HL-60/S4 treated with retinoic acid at 250 ng/mL for 4 days and 3 days (cell line): Measurements from ENCODE around the gene NRCAM.

Source experiments
- in situ Hi-C: fragments of 300-500 bp; cut with MboI; formaldehyde crosslinking; loops from 2 replicates; pipeline ENCODE4 v1.7.0; 2022; ENCODE audit warnings: low sequenced_read_pairs

Gene NRCAM

GRCh38 chr7:108142180-108142579 lies 314.1 kb downstream of the NRCAM start:
- in situ Hi-C loops = no loop called here

GRCh38 chr7:108140671-108141070 lies 315.6 kb downstream of the NRCAM start:
- in situ Hi-C loops = no loop called here

GRCh38 chr7:108138911-108139310 lies 317.3 kb downstream of the NRCAM start:
- in situ Hi-C loops = no loop called here

GRCh38 chr7:108137993-108138392 lies 318.2 kb downstream of the NRCAM start:
- in situ Hi-C loops = no loop called here

GRCh38 chr7:108137040-108137439 lies 319.2 kb downstream of the NRCAM start:
- in situ Hi-C loops = no loop called here

GRCh38 chr7:108136191-108136688 lies 320.0 kb downstream of the NRCAM start:
- in situ Hi-C loops = no loop called here

GRCh38 chr7:108135446-108136190 lies 320.6 kb downstream of the NRCAM start:
- in situ Hi-C loops = no loop called here

GRCh38 chr7:108134486-108134885 lies 321.8 kb downstream of the NRCAM start:
- in situ Hi-C loops = no loop called here

GRCh38 chr7:108132551-108133265 lies 323.5 kb downstream of the NRCAM start:
- in situ Hi-C loops = no loop called here

- in situ Hi-C loops = no loop called here
Measured at GRCh38 chr7:108130261-108130660, 326.0 kb downstream of the NRCAM start, which contains the start of gene LAMB4. Gene LAMB4, minus strand, starts transcription at chr7:108130361. Its CDS starts 7,197 bp downstream, at chr7:108123164.

- in situ Hi-C loops = no loop called here
Measured at GRCh38 chr7:108129018-108129965, 326.9 kb downstream of the NRCAM start.

- in situ Hi-C loops = no loop called here
Measured at GRCh38 chr7:108128514-108128913, 327.7 kb downstream of the NRCAM start.

- in situ Hi-C loops = no loop called here
Measured at GRCh38 chr7:108127461-108127860, 328.8 kb downstream of the NRCAM start.

- in situ Hi-C loops = no loop called here
Measured at GRCh38 chr7:108124820-108125219, 331.4 kb downstream of the NRCAM start.

- in situ Hi-C loops = no loop called here
Measured at GRCh38 chr7:108122181-108122580, 334.1 kb downstream of the NRCAM start.

- in situ Hi-C loops = no loop called here
Measured at GRCh38 chr7:108120933-108121332, 335.3 kb downstream of the NRCAM start.

GRCh38 chr7:108120196-108120595 lies 336.0 kb downstream of the NRCAM start:
- in situ Hi-C loops = no loop called here

GRCh38 chr7:108118959-108119358 lies 337.3 kb downstream of the NRCAM start:
- in situ Hi-C loops = no loop called here

- in situ Hi-C loops = no loop called here
Measured at GRCh38 chr7:108114117-108114841, 342.0 kb downstream of the NRCAM start.

GRCh38 chr7:108112683-108113082 lies 343.6 kb downstream of the NRCAM start:
- in situ Hi-C loops = no loop called here
